ENCODE data around the gene ADSL. TPM values are rescaled to one million over a fixed set of nuclear protein-coding genes. Genes with fewer than 3 reads are reported as not detected.

Gene ADSL
- total RNA-seq, 1 donor, result 106 TPM

DNA sequence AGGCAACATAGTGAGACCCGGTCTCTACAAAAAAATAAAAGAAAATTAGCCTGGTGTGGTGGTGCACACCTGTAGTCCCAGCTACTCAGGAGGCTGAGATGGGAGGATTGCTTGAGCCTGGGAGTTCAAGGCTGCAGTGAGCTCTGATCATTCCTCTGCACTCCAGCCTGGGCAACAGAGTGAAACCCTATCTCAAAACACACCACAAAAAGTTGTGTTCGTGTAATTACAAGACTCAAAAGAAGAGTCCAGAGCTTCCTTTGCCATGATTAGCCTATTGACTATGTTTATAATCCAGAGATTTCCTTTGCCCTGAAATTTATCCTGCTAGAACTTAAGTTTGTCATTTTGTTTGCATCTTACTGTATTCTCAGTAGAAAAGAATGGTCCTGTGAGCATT lies 45.1 kb downstream of the ADSL start:
- no peak overlapping the region for H3K4me3 ChIP-seq (ENCODE audit: low read depth, low read length)
- TF ChIP-seq, protein P1, sequence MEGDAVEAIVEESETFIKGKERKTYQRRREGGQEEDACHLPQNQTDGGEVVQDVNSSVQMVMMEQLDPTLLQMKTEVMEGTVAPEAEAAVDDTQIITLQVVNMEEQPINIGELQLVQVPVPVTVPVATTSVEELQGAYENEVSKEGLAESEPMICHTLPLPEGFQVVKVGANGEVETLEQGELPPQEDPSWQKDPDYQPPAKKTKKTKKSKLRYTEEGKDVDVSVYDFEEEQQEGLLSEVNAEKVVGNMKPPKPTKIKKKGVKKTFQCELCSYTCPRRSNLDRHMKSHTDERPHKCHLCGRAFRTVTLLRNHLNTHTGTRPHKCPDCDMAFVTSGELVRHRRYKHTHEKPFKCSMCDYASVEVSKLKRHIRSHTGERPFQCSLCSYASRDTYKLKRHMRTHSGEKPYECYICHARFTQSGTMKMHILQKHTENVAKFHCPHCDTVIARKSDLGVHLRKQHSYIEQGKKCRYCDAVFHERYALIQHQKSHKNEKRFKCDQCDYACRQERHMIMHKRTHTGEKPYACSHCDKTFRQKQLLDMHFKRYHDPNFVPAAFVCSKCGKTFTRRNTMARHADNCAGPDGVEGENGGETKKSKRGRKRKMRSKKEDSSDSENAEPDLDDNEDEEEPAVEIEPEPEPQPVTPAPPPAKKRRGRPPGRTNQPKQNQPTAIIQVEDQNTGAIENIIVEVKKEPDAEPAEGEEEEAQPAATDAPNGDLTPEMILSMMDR (IDR thresholded peaks at IDR 0.05; ENCODE audit: insufficient read depth, low read depth, low read length), result no peak
- no peak for DNase-seq (ENCODE audit: low read depth)

DNA sequence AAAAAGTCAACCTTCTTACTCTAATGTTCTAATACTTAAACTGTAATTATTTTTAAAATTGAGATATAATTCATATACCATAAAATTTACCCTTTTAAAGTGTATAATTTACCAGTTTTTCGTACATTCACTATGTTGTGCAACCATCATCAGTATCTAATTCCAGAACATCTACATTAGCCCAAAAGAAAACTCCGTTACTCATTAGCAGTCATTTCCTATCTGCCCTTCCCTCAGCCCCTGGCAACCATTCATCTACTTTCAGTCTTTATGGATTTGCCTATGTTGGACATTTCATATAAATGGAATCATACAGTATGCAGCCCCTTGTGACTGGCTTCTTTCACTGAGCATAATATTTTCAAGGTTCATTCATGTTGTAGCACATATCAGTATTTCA lies 46.3 kb downstream of the ADSL start:
- DNase-seq (ENCODE audit: low read depth), result no peak
- H3K4me3 ChIP-seq (ENCODE audit: low read depth, low read length), result no peak overlapping the region
- TF ChIP-seq, protein P1 (IDR thresholded peaks at IDR 0.05; ENCODE audit: insufficient read depth, low read depth, low read length), result no peak

DNA sequence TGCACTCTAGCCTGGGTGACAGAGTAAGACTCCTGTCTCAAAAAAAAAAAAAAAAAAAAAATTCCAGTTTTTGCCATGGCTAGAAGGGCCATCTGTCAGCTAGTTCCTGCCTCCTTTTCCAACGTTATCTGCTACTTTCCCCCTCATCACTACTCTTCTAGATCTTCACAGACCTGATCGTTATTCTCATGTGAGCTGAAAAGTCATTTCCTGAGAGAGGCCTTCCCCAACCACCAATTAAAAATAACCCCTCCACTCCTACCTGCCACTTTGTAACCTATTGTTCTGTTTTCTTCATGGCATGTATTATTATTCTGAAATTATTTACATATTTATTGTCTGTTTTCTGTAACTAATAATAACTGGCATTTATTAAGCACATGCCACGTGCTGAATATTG lies 48.3 kb downstream of the ADSL start:
- TF ChIP-seq, protein P1 (IDR thresholded peaks at IDR 0.05; ENCODE audit: insufficient read depth, low read depth, low read length), result no peak
- H3K4me3 ChIP-seq (ENCODE audit: low read depth, low read length), result no peak overlapping the region
- no peak for DNase-seq (ENCODE audit: low read depth)

DNA sequence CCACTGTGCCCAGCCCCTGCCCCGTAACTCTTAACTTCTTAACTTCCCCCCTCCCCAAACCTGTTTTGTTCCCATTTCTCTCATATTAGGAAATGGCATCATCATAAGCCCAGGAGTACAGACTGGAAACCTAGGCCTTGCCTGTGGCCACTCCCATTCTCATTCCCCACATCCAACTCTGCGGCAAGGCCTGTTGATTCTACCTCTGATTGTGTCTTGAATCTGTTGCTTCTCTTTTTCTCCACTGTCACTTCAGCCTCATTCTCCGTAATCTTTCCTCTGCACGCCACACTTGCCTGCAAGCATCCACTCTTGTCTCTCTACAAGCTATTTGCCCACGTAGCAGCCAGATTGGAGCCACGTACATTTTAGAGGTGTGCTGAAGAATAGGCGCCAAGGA lies 49.3 kb downstream of the ADSL start:
- no peak for DNase-seq (ENCODE audit: low read depth)
- TF ChIP-seq, protein P1 (IDR thresholded peaks at IDR 0.05; ENCODE audit: insufficient read depth, low read depth, low read length), result no peak
- H3K4me3 ChIP-seq (ENCODE audit: low read depth, low read length), result no peak overlapping the region

DNA sequence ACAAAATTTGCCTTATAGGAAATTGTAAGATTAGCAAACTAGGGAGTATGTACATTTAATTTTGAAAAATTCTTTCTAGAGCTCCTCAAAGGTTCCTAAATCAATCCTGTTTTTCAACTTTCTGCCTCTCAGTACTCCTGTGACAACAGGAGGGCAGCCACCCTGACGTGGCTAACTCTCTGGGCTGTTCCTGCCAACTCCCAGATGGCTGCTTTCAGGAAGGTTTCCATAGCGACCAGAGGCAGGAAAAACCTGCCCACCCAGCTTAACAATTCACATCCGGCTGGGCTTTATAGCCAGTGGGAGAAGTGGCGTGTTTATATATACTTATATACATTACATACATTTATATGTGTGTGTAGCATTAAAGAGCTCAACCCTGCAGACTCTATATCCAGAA lies 50.6 kb downstream of the ADSL start:
- peak; percentile 88 for DNase-seq (ENCODE audit: low read depth)
- no peak overlapping the region for H3K4me3 ChIP-seq (ENCODE audit: low read depth, low read length)
- TF ChIP-seq, protein P1 (IDR thresholded peaks at IDR 0.05; ENCODE audit: insufficient read depth, low read depth, low read length), result no peak

DNA sequence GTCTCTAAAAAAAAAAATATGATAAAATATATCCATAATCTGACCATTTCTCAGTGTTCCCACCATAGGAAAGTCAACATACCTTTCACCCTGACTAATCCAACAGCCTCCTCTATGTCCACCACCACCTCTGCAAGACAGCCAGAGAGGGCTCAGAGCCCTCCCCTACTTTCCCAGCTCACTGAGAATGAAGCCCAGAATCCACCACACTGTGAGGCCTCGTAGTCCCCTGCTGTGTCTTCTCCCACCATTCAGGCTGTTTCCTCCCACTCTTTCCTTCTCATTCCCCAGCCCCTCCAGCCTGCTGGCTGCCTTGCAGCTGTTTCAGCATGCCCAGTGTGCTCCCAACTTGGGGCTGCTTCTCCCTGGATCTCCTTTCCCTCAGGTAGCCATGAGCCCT lies 51.1 kb downstream of the ADSL start:
- H3K4me3 ChIP-seq (ENCODE audit: low read depth, low read length), result no peak overlapping the region
- no peak for DNase-seq (ENCODE audit: low read depth)
- TF ChIP-seq, protein P1 (IDR thresholded peaks at IDR 0.05; ENCODE audit: insufficient read depth, low read depth, low read length), result no peak

DNA sequence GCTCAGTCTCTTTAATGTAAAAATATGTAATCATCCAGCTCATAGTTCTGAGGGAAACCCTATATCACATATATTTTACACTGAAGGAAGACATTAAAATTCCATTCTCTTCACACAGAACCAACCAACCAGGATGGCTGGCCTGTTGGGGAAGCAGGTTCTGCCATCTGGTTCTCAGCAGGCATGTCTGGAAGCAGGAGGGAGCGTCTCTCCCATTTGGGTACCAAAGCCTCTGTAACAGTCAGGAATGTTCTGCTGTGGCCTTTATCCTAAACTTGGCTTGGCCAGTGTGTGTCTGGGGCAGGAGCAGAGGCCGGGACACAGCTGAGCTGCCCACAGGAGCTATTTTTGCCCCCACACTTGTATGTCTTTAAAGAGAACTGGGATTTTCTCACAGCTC lies 53.3 kb downstream of the ADSL start:
- DNase-seq (ENCODE audit: low read depth), result no peak
- TF ChIP-seq, protein P1 (IDR thresholded peaks at IDR 0.05; ENCODE audit: insufficient read depth, low read depth, low read length), result no peak

More for the DNA sequence above, 53.3 kb downstream of the ADSL start:
- H3K4me3 ChIP-seq (ENCODE audit: low read depth, low read length), result no peak overlapping the region

Measured in fibroblast of villous mesenchyme (primary cell).